GM19397 (cell line): ENCODE data around the gene SERINC5.
"Not testable (repeated sequence)": the region's sequence is repeated elsewhere in the genome, so short reads cannot be mapped to it uniquely, and the experiment has no call there.

Source experiments
- ATAC-seq: cut with Tn5 transposase; IDR thresholded peaks from one replicate; pipeline ENCODE4 v1.9.1; 2021; ENCODE audit warnings: mild to moderate bottlenecking, moderate library complexity; ENCODE audit not compliant: unreplicated experiment

Gene SERINC5

GRCh38 chr5:80111376-80111990, 144.4 kb downstream of the SERINC5 start:
- ATAC-seq = not testable (repeated sequence)

- ATAC-seq = peak; percentile 66
Measured at GRCh38 chr5:80109646-80110478, 146.0 kb downstream of the SERINC5 start.

GRCh38 chr5:80106916-80107315, 148.9 kb downstream of the SERINC5 start:
- no peak for ATAC-seq

- ATAC-seq = no peak
Measured at GRCh38 chr5:80105698-80106439, 150.0 kb downstream of the SERINC5 start.

- ATAC-seq = no peak
Measured at GRCh38 chr5:80103371-80103770, 152.5 kb downstream of the SERINC5 start.

- ATAC-seq = no peak
Measured at GRCh38 chr5:80101993-80102392, 153.9 kb downstream of the SERINC5 start.

- no peak for ATAC-seq
Measured at GRCh38 chr5:80097451-80097850, 158.4 kb downstream of the SERINC5 start.

GRCh38 chr5:80094236-80094738, 161.6 kb downstream of the SERINC5 start:
- no peak for ATAC-seq

GRCh38 chr5:80093796-80094195, 162.1 kb downstream of the SERINC5 start:
- ATAC-seq = no peak

GRCh38 chr5:80092486-80093107, 163.3 kb downstream of the SERINC5 start:
- no peak for ATAC-seq

- ATAC-seq = not testable (repeated sequence)
Measured at GRCh38 chr5:80091792-80092192, 164.1 kb downstream of the SERINC5 start.

- ATAC-seq = no peak
Measured at GRCh38 chr5:80090884-80091166, 165.0 kb downstream of the SERINC5 start.

GRCh38 chr5:80083101-80083890, 172.6 kb downstream of the SERINC5 start:
- no peak for ATAC-seq

- ATAC-seq = no peak
Measured at GRCh38 chr5:80082731-80083100, 173.1 kb downstream of the SERINC5 start.

GRCh38 chr5:80082281-80082680, 173.6 kb downstream of the SERINC5 start:
- ATAC-seq = no peak

GRCh38 chr5:80078921-80079320, 176.9 kb downstream of the SERINC5 start:
- ATAC-seq = no peak

- ATAC-seq = no peak
Measured at GRCh38 chr5:80077051-80077714, 178.7 kb downstream of the SERINC5 start.

- no peak for ATAC-seq
Measured at GRCh38 chr5:80076131-80077050, 179.5 kb downstream of the SERINC5 start.
